Hematopoietic multipotent progenitor cell treated with erythropoietin and hydrocortisone succinate and interleukin-3 and kit ligand, for 8 days (in vitro differentiated cells): ENCODE measurements around the gene HS2ST1.
"Not testable (repeated sequence)": the region's sequence is repeated elsewhere in the genome, so short reads cannot be mapped to it uniquely, and the experiment has no call there.

Experiments used
- DNase-seq: peaks from one replicate; pipeline ENCODE4 v3.0.0-alpha.2; 2015

Gene HS2ST1

DNA sequence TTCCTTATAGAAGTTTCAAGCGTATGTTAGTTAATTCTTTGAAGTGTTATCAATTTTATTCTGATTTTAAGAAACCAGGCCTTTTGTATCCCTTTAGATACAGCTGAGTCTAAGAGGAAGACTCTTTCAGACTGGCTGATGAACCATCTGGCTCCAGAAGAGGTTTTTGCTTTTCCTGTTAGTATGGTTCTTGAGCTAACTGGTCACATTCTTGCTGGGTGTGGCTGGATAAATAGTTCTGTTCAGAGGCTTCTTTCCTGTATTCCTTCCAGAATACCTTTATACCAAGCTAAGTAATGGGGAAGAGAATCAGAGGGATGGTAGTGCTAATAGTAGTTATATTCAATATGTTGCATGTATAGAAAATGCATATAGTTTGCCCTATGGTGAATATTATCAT, 12.4 kb downstream of the HS2ST1 start:
- no peak for DNase-seq

DNA sequence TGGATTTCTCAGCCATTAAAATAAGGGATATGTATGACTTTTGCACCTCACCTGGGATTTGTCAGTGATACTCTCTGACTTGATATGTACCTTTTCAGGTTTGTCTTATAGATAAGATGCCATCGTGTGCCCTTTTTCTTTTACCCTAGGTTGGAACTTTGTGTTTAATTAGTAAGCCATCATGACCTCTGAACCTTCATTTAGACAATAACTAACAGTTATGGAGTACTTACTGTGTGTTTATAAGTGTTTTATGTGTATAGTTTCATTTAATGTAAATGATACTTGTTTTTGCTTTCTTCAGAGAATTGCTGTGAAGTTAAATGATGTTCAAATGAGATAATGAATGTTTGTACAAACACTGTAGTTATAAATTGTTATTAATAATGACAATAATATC, 14.4 kb downstream of the HS2ST1 start:
- DNase-seq = no peak

DNA sequence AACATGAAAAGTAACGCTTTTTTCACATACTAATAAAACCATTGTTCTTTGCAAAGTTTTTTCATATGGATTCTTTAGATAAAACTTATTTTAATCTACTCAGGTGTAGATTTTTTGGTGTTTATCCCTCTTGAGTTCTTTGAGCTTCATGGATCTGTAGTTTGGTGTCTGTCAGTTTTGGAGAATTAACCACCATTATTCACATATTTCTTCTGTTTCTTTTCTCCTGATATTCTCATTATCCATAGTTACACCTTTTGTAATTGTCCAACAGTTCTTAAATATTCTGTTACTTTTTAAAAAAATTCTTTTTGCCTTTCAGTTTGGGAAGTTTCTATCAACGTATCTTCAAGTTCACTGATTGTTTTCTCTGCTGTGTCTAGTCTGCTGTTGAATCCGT, 18.6 kb downstream of the HS2ST1 start:
- DNase-seq = no peak

DNA sequence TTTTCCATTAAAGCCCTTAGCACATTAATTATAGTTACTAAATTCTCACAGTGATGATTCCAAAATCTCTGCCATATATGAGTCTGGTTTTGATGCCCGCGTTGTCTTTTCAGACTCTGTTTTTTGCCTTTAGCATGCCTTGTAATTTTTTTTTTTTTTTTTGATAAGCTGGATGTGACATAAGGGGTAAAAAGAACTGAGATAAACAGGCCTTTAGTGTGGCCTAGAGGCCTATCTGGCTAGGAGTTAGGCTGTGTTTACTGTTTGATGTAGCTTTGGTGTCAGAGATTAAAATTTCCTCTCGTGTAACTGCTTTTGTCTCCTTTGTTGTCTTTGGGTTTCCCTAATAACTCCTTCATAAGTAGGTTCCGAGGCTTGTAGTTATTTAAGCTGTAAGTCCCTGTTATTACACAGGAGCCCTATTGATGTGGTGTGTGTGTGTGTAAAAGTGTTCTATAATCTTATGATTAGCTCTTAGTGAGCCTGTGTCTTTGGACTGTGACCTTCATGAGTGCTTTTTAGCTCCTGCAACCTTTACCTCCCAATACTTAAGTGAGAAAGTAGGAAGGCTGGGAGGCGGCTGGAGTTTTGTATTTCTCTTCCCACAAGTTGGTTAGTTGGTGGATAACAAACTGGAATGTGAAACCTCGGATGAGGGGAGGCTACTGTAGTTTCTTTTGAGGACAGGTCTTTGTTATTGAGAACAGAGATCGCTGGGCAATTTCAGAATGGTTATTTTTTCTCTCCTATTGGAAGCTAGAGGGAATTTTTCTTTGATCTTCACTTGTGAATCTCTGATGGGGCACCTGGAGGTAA, 19.3 kb downstream of the HS2ST1 start:
- DNase-seq = peak; percentile 68

DNA sequence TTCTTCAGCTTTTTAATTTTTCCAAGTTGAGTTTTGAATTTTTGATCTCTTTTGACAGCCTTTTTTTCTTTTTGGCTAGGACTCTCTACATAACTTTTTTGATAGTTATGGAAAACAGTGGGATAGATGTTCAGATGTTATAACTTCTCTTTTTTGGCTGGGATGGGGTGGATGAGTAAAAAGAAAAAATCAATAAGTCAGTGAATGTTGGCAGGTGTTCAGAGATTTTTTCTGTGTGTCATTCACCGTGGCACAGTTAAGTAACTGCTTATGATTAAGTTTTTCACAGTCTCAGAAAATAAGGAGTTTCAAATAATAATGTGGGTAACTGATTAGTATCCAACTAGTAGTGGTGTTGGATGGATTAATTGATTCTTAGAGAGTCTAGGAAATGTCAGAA, 24.0 kb downstream of the HS2ST1 start:
- DNase-seq = no peak

DNA sequence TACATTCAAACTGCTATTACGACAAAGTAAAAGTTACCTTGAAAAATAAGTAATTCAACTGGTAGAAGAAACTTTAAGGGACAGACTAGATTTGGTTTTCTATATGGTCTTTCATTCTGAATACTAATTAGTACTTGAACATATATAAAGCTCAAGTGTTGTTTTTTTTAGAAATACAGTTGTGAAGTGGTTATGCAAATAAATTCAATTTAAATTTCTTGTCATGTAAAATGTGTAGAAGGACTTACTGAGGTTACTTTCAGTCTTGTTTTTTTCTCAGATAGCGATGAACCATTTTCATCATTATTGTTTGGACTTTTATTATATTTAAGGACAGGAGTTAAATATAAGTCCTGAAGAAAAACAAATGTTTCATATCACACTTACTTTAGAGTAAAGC, 24.4 kb downstream of the HS2ST1 start:
- no peak for DNase-seq

DNA sequence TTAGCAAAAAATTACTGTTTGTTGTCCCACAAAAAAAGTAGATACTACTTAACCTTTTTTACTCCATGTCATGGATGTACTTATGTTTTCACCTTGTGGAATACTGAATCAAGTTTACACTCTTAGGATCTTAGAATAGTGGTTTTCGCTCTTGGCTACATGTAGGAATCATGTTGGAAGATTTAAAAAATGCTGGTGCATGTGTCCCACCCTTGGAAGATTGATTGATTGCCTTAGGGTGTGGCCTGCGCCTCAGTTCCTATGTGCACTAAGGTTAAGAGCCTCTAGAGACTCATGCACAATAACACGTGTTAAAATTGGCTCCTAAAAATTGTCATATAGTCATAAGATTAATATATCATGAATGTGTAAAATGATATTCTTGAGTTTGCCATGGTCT, 25.0 kb downstream of the HS2ST1 start:
- DNase-seq = no peak

DNA sequence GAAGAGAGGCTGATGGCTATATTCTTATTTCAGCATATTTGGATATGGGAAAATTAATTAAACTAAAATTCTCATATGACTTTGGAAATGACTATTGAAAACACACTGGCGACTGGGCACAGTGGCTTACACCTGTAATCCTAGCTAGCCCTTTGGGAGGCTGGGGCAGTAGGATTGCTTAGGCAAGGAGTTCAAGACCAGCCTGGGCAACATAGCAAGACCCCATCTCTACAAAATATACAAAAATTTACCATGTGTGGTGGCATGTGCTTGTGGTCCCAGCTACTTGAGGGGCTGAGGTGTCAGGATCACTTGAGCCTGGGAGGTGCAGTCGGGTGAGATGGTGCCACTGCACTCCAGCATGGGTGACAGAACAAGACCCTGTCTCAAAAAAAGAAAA, 26.2 kb downstream of the HS2ST1 start:
- DNase-seq = no peak

DNA sequence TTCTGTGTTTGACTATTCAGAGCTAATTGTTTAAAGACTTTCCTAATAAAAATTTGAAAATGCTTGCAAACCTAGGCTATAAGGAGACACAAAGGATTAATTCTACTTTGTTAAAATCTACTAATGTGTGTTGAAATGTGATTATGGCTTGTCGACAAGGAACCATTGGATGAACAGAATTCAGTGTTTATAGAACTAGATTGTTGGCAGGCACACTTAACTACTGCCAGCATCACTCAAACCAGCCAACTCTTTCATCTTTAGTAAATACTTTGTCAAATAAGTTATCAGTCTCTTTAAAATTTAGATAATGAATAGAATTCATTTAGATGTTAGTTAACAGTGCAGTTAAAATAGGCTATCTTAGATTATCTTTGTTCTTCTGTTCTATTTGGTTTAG, 27.6 kb downstream of the HS2ST1 start:
- no peak for DNase-seq

DNA sequence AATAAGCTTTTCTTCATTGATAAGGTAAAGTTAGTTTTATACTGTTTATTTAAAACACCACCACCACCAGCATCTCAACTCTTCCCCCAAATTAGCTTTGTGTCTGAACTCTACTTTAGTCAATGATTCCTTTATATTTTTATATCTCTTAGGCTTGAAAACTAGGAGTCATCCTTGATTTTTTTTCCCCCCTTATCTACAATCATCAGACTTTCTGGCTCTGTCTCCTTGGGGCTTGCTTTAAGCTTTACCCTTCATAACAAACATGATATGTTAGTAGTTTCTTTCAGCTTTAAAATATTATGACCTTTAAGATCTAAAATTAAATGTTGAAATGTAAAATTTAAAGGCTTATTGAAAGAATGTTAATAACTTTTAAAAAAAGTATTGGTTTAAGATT, 28.3 kb downstream of the HS2ST1 start:
- peak; percentile 28 for DNase-seq

DNA sequence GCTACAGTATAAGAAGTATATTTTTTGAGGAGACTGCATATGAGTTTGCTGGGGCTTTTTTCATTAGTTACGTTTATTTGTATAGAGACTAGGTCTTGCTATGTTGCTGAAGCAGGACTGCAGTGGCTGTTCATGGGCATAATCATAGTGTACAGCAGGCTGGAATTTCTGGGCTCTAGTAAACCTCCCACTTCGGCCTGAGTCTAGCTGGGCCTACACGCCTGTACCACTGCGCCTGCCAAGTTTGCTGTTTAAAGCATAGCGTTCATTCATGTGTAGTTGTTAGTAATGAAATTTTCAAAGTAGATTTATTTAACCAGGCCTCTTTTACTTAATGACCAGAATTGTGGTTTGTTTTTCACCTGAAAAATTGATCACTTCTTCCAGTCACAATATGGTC, 33.8 kb downstream of the HS2ST1 start:
- no peak for DNase-seq

DNA sequence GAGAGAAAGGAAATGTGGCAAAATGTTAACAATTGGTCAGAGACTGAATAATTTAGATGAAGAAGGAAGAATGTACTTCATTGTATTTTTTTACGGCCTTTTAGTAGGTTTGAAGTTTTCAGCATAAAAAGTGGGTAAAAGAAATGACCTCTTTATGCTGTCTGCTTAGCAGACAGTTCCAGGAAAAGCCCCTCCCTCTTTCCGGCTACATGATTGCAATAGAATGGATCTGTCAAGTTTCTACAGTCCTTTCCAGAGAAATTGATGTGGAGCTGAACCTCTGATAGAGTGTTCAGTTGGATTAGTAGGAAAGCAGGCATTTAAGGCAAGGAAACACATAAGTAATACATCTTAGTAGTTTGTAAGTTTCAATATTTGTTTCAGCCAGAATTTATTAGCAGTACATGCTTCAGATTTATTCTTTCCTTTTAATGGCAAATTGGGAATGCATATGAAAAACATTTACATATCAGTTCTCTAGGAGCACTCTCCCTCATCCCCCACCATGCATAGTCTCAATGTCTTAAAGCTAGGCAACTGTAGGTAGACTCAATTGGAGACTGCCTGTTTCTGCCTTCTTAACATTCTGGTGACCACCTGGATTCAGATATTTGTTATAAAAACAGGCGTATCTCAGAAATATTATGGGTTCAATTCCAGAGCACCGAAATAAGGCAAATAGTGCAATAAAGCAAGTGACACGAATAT, 36.4 kb downstream of the HS2ST1 start:
- no peak for DNase-seq

DNA sequence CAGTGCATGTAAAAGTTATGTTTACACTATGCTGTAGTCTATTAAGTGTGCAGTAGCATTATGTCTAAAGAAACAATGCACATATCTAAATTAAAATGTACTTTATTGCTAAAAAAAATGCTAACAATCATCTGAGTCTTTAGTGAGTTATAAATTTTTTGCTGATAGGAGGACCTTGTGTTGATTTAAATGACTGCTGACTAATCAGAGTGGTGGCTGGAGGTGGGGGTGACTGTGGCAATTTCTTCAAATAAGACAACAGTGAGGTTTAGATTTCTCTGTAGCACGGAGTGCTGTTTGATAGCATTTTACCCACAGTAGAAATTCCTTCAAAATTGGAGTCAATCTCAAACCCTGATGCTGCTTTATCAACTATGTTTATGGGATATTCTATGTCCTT, 37.0 kb downstream of the HS2ST1 start:
- no peak for DNase-seq

DNA sequence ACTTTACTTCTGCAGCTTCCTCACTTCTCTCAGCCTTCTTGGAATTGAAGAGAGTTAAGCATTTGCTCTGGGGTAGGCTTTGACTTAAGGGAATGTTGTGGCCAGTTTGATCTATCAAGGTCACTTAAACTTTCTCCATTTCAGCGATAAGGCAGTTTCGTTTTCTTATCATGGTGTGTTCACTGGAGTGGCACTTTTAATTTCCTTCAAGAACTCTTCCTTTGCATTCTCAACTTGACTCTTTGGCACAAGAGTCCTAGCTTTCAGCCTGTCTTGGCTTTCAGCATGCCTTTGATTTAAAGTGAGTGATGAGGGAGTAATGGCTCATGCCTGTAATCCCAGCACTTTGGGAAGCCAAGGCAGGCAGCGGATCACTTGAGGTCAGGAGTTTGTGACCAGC, 38.7 kb downstream of the HS2ST1 start:
- no peak for DNase-seq

DNA sequence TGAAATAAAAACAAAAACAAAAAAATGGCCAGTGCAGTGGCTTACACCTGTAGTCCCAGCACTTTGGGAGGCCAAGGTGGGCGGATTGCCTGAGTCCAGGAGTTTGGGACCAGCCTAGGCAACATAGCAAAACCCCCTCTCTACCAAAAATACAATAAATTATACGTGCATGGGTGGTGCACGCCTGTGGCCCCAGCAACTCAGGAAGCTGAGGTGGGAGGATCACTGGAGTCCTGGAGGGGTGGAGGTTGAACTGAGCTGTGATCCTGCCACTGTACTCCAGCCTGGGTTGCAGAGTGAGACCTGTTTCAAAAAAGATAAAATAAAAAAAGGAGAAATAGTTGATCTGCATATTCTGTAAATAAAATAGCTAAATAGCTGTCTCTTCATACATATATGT, 41.2 kb downstream of the HS2ST1 start:
- no peak for DNase-seq

DNA sequence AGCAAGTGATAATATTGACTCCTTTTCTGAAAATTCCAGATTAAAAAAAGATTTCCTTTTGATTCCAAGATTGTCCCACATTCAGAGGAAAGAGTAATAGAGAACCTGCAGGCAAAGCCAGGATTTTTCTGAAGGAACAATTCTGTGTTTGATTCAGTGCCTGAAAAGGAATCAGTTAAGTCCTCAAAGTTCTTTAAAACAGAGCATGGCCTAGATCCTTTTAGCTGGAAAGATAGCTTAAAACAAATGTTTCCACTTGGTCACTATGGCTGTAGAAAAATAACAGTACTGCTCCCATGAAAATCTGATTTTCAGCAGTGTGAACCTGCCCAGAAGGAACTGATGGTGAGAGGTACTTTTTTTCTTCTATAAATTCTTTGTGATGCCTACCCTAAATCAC, 41.8 kb downstream of the HS2ST1 start:
- DNase-seq = no peak

DNA sequence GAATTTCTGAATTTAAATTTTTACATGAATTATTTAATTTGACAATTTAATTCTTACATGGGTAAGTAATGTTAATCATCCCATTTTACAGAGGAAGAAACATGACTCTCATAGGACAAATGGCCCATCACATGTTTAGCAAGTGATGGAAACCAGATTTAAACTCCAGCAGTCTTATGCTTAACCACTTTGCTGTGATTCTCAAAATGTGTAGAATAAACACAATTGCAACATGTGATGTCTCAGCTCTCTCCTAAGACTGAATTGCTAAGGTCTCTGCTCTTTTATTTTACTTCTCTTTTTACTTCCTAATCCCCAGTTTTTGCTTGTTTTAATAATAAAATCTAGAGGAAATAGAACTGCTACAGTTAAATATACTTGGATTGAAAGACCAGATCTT, 42.8 kb downstream of the HS2ST1 start:
- no peak for DNase-seq

DNA sequence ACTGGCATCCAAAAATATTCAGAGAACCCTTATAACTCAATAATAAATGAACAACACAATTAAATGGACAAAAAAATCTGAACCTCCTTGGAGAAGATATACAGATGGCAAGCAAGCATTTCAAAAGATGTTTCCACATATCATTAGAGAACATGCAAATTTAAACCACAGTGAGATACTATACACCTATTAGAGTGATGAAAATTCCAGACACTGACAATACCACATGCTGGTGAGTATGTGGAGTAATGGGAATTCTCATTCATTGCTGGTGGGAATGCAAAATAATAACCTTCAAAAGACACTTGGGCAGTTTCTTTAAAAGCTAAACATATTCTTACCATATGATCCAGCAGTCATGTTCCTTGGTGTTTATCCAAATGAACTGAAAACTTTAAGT, 46.1 kb downstream of the HS2ST1 start:
- no peak for DNase-seq

DNA sequence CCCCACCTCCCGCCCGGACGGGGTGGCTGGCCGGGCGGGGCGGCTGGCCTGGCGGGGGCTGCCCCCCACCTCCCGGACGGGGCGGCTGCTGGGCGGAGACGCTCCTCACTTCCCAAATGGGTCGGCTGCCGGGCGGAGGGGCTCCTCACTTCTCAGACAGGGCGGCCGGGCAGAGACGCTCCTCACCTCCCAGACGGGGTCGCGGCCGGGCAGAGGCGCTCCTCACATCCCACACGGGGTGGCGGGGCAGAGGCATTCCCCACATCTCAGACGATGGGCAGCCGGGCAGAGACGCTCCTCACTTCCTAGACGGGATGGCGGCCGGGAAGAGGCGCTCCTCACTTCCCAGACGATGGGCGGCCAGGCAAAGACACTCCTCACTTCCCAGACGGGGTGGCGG, 49.4 kb downstream of the HS2ST1 start:
- not testable (repeated sequence) for DNase-seq

DNA sequence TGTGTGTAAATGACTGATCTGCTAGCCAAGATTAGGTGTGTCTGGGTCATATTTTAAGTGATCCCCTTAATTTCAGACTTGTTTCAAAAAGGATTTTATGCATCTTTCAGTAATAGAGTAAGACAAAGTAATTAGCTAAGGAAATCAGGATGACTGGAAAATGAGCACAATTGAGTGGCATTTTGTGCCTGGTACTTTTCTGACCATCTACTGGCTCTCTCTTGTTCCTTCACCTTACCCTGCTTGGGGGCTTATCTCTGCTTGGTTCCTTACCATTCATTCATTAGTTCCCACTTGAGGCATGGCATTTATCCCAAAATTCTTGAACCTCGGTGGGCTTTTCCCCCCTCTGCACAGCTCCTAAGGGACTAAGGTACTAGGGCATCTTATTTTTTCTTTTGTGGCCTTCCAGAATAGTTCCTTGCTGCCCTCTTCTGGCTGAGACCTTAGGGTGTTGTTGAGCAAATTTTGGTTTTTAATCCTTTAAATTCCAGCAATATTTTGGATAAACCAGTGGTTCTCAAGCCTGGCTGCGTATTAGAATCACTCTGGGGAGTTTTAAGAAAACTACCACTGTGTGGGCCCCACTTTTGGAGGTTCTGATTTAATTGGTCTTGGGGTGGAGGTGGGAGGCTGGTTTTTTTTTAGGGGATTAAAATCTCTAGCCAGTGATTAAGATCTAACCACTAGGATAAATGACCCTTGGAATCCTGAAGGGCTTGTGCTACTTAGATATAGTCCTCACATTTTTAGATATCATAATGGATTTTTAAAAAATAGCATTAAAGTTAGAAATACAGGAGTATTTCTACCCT, 50.8 kb downstream of the HS2ST1 start:
- peak; percentile 57 for DNase-seq

DNA sequence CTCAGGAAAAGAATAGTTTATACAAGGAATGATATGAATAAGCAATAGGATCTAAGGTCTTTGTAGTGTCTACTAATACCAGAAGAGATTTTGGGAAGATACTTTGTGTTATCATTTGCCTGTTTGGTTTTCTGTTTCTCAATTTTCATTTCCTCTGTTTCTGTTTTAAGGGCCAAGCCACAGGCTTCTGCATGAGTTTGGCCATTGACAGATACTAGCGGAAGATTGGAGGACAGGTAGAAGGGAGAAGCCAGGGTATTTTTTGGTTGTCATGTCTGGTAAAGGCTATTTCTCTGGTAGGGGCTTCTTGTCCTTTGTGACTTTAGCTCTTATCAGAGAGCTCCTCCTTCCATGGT, 51.4 kb downstream of the HS2ST1 start:
- DNase-seq = no peak

DNA sequence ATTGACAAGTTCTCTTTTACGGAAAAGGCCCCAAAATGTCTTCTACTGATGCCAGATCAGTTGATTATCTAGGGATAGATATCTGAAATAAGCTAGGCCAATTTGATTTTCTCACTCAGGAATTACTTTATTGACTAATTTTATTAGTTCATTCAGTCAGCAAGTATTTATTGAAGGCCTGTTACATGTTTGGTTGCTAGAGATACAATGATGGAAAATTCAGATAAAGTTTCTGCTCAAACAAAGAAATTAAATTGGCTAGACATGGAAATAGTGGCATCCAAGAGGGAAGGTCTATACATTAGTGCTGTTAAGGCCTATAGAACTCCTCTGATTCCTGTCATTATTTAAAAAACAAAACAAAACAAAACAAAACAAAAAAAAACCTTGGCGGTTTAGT, 56.5 kb downstream of the HS2ST1 start:
- no peak for DNase-seq

DNA sequence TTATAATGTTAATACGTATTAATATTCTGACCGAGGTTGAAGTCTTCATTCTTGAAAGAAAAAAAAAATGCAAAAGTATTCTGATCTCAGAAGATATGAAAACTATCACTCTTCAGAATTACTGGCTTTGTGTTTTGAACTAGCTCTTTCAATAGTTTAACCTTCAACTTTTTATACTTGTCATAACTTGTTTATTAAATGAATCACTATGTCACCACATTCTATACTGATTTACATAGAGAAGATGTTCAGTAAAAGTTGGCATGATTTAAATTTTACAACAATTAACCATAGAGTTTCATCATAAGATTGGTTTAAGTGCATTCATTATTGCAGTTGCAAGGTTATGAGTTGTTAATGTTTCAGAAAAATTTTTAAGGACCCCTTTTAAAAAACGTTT, 57.3 kb downstream of the HS2ST1 start:
- no peak for DNase-seq

DNA sequence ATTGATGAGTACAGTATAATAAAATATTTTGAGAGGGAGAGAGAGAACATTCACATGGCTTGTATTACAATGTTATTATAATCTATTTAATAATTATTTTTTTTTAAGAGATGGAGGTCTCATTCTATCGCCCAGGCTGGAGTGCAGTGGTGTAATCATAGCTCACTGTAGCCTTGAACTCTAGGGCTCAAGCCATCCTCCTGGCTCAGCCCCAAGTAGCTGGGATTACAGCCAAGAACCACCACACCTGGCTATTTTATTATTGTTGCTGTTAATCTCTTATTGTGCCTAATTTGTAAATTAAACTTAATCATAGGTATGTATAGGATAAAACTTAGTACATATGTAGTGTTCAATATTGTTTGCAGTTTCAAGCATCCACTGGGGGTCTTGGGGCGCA, 57.8 kb downstream of the HS2ST1 start:
- DNase-seq = peak; percentile 28
